Heart left ventricle (tissue), 16 donors: ENCODE results near the gene LIN37. TPM values are rescaled to one million over a fixed set of nuclear protein-coding genes. Genes with fewer than 3 reads are reported as not detected.
A peak's percentile ranks its signal among the peaks of the same experiment; 100 is the strongest.

Experiments
- ATAC-seq, 4 donors: fragments of 200-7000 bp; cut with Tn5 transposase; one replicate each; pipeline ENCODE4 v1.9.1; 2020 to 2022; ENCODE audit warnings: moderate library complexity in 4 of 4, mild to moderate bottlenecking in 3 of 4, moderate number of reproducible peaks in 1 of 4
- DNase-seq, 5 donors: peaks; one replicate each; pipeline ENCODE4 v3.0.0-alpha.2; 2020
- H3K27ac ChIP-seq, 12 donors: fragments of 200-600 bp; sonication (generic) in 4 of 12; one replicate each; pipeline versions ENCODE4 v1.5.0 to v1.8.0; 2016 to 2022; ENCODE audit warnings: mild to moderate bottlenecking in 2 of 12
- H3K27me3 ChIP-seq, 9 donors: fragments of 200-600 bp; sonication (generic) in 2 of 9; one replicate each; pipeline versions ENCODE4 v1.5.1 to v1.8.0; 2016 to 2022; ENCODE audit warnings: mild to moderate bottlenecking in 3 of 9
- H3K36me3 ChIP-seq, 9 donors: fragments of 200-600 bp; sonication (generic) in 2 of 9; one replicate each; pipeline versions ENCODE4 v1.5.0 to v1.8.0; 2018 to 2022; ENCODE audit warnings: mild to moderate bottlenecking in 2 of 9
- H3K4me1 ChIP-seq, 12 donors: fragments of 200-600 bp; sonication (generic) in 4 of 12; one replicate each; pipeline versions ENCODE4 v1.5.0 to v1.8.0; 2016 to 2022; ENCODE audit warnings: mild to moderate bottlenecking in 3 of 12
- H3K4me3 ChIP-seq, 12 donors: fragments of 200-600 bp; sonication (generic) in 4 of 12; one replicate each; pipeline versions ENCODE4 v1.5.0 to v1.8.0; 2017 to 2022; ENCODE audit warnings: mild to moderate bottlenecking in 9 of 12, moderate library complexity in 4 of 12
- H3K9me3 ChIP-seq, 12 donors: fragments of 200-600 bp; sonication (generic) in 4 of 12; one replicate each; pipeline versions ENCODE4 v1.5.0 to v1.8.0; 2016 to 2022; ENCODE audit warnings: mild to moderate bottlenecking in 1 of 12
- POLR2A ChIP-seq, 2 donors: fragments of 450-650 bp; IDR thresholded peaks; one replicate each; pipeline ENCODE4 v1.6.1; 2017; ENCODE audit warnings: antibody characterized with exemption in 2 of 2, mild to moderate bottlenecking in 2 of 2, moderate library complexity in 2 of 2
- WGBS, 4 donors: extraction: QIAGEN DNeasy Blood & Tissue Kit in 2 of 4; methylation state at CpG; one replicate each; pipeline versions ENCODE4 v1.1.5 to v1.1.7; 2013 to 2018; 5-methylcytosine and 5-hydroxymethylcytosine counted together
- intact Hi-C, 10 donors: fragments of 100-400 bp; cut with DNase I; formaldehyde crosslinking; loops; one replicate each; pipeline versions ENCODE4 v1.11.1 to v1.14.2; 2022
- long read RNA-seq, 3 donors: library from polyadenylated mRNA; unstranded; transcript quantifications; one replicate each; pipeline ENCODE4 v2.0.0, GENCODE V29; 2020 to 2021
- polyA plus RNA-seq, 2 donors: library from polyadenylated mRNA; stranded (reverse); fragments of 200-250 nt; gene quantifications; one replicate each; pipeline ENCODE4 v1.2.3, GENCODE V29; 2013
- total RNA-seq, 9 donors: library from RNA; depleted of rRNA in 2 of 9; stranded (reverse); fragments of >200 nt in 2 of 9; fragmentation: NEBNext Ultra II Directional in 3 of 9; extraction: Animal tissue kit (Norgen Biotek cat#: 25700) in 3 of 9; gene quantifications; one replicate each; pipeline versions ENCODE4 v1.1.0 to v1.2.4, GENCODE V29; 2016 to 2023
- TF ChIP-seq, protein P1 (sequence below), 12 donors: fragments of 200-600 bp; sonication (generic) in 4 of 12; IDR thresholded peaks; one replicate each; pipeline versions ENCODE4 v1.5.0 to v1.8.0; 2018 to 2022; ENCODE audit warnings: antibody characterized with exemption in 12 of 12, mild to moderate bottlenecking in 5 of 12
- donor health status: ischemic (EF 13 %, LVEDD 7.1; RV severe dilation, severe dysfunction).
- donor health status: healthy with polysubstance abuse.
- donor health status: DM: no; HTN: yes; CAD: no.
- donor health status: DM: no; HTN: no; CAD: no.
- donor health status: ischemic (EF 25% LVEDD 6.9; RV normal size, moderate dysfunction).
- donor health status: ischemic (EF 25% LVEDD 5.7; RV mildly dilated, moderate dysfunction).
- donor health status: healthy.
- donor health status: DM: yes; HTN: yes; CAD: no.
- donor health status: ischemic (EF 35%, LVEDD 5.7; RV mildly dilated, moderate dysfunction).
- donor health status: nonischemic (EF 11% LVEDD 7.7; RV severe dilation, severe dysfunction).
- donor health status: DM: yes; HTN: yes; CAD: no.
- donor health status: PGD.
- donor health status: ischemic (EF 29% LVEDD 5.4; RV normal size, mild dysfunction).
- donor health status: nonischemic (EF 23%, LVEDD 6.1; RV moderate dilation, normal function).

LIN37 gene, protein sequence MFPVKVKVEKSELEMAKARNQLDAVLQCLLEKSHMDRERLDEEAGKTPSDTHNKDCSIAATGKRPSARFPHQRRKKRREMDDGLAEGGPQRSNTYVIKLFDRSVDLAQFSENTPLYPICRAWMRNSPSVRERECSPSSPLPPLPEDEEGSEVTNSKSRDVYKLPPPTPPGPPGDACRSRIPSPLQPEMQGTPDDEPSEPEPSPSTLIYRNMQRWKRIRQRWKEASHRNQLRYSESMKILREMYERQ
- total RNA-seq (10 to 100 TPM in 3 of 9 donors, 1 to 10 TPM in 6; 3.7 to 12.2 (median 7.6) TPM), polyA plus RNA-seq (10 to 100 TPM; 20.1 to 23.0 TPM)
- long read RNA-seq, donor 1, partial matches to known transcripts: 4 of 10 reads
- long read RNA-seq, donor 1, other reads (novel, unspliced or antisense): 3 of 10 reads
- long read RNA-seq, donor 2, partial matches to known transcripts: 0 of 3 reads
- long read RNA-seq, donor 2, other reads (novel, unspliced or antisense): 1 of 3 reads
- long read RNA-seq, donor 3, partial matches to known transcripts: 2 of 6 reads
- long read RNA-seq, donor 3, other reads (novel, unspliced or antisense): 2 of 6 reads

DNA sequence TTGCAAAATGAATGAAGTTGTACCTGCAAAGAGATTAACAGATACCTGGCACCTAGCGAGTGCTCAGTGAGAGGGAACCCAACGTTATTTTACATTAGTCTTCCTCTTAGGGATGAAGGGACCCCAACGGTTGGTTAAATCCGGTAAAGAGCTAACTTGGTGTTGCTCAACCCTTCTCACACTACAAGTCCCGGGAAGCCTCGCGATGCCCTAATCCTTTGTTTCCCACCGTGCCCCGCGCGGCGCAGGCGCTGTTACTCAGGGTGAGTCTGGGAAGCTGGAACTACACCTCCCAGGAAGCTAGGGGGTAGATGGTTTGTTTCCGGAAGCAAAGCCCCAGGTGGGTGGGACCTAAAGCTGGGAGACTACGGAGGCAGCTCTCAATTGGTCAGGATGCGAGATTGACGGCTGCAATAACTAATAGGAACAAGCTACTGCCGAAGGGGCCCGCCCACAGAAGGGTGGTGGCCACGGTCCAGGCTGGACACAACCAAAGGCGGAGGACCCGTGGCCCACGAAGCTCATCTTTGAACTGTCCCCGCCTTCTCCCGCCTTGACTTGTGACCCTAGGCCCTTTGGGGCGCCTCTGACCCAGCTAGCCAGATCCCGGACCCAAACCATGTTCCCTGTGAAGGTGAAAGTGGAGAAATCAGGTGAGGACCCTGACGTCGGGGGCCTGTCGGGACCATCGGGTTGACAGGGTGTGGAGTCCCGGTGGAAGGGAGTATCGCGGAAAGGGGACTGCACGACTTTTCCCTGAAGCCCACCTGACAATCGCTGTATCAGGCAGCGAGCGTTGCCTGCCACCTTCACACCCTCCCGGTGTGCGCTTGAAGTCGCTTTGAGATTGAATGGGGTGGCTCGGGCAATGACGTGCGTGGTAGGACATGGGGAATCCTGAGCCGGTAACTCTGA, at the start of gene LIN37:
LIN37 (plus strand) TSS at position 471 of the 915 bp plus-strand sequence; CDS start at position 620, 149 bp downstream.
- no peaks in the 10 kb centered on the region for H3K27me3 ChIP-seq
- TF ChIP-seq, protein P1, sequence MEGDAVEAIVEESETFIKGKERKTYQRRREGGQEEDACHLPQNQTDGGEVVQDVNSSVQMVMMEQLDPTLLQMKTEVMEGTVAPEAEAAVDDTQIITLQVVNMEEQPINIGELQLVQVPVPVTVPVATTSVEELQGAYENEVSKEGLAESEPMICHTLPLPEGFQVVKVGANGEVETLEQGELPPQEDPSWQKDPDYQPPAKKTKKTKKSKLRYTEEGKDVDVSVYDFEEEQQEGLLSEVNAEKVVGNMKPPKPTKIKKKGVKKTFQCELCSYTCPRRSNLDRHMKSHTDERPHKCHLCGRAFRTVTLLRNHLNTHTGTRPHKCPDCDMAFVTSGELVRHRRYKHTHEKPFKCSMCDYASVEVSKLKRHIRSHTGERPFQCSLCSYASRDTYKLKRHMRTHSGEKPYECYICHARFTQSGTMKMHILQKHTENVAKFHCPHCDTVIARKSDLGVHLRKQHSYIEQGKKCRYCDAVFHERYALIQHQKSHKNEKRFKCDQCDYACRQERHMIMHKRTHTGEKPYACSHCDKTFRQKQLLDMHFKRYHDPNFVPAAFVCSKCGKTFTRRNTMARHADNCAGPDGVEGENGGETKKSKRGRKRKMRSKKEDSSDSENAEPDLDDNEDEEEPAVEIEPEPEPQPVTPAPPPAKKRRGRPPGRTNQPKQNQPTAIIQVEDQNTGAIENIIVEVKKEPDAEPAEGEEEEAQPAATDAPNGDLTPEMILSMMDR (IDR thresholded peaks at IDR 0.05): peak in 6 of 12 donors; percentile 13 to 54 (median 20)
- peak; percentile 94 to 98 for TF ChIP-seq POLR2A (IDR thresholded peaks at IDR 0.05)
- H3K4me3 ChIP-seq: peak within 1 kb of the TSS; percentile 64 to 95 (median 86)
- peak within 1 kb of the TSS in 11 of 12 donors; percentile 64 to 94 (median 80) for H3K27ac ChIP-seq
- H3K36me3 ChIP-seq: peaks cover 0 to 22% (median 15%) of the 10 kb centered on the region in 9 donors
- 0 to 1% (median 1%) methylated on average over 35 to 45 of the region's 45 CpGs for WGBS, 4 donors
- DNase-seq (peak; percentile 98 to 100 (median 99)), ATAC-seq (peak; percentile 83 to 90 (median 88))
- intact Hi-C loops: loop anchor here in 4 of 10 donors (5.0 to 10.0 kb wide), 4 partner anchors 101 to 306 kb away; partner anchors contain the start of genes LRFN3 (in 2 of the 4), COX6B1 (in 1 of the 4), THAP8 (in 1 of the 4) and WDR62 (in 1 of the 4)
- H3K9me3 ChIP-seq: no peaks in the 10 kb centered on the region
- peaks cover 10 to 54% (median 32%) of the 10 kb centered on the region in 12 donors for H3K4me1 ChIP-seq

DNA sequence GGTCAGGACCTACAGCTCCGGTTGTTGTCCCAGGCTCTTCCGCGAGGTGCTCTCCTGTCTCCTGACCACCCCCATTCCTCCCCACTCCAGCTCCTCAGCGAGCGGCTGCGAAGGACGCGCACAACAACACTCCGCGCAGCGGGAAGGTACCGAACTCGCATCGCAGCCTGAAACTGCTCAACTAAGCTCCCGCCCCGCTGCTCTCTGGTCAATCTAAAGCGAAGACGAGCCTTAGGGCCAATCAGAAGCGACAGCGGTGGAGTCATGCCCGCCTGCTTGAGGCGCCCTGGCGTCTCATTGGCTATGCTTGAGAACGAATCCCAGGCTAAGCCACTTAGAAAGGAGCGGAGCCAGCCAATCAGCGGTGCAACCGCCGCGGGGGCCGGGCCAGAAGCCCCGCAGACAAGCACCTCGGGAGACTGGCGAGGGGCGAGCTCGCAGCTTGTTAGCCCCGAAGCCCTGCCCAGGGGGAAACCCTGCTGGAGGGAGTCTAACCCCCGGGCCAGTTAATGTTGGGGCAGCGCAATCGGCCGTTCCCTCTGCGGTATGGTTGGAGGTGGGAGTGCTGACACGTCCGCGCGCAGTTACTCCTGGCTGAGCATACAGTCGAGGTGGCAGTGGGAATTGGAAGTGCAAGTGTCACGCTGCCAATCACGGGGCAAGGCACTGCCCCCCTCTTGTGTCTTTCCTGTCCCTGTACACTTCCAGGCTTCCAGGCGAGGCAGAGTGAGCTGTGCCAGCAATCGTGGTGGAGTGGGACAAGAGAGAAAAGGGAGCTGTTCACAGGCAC, 46.0 kb upstream of the LIN37 start:
- peak overlapping the region in 7 of 12 donors; percentile 31 to 79 (median 46) for H3K27ac ChIP-seq
- peaks cover 0 to 16% (median 0%) of the 10 kb centered on the region in 9 donors for H3K27me3 ChIP-seq
- 0 to 1% (median 0%) methylated on average over 29 to 50 of the region's 50 CpGs for WGBS, 4 donors
- intact Hi-C loops: loop anchor here in 4 of 10 donors (1.0 to 2.0 kb wide), 3 partner anchors 14 to 15 kb away; no protein-coding TSS in a partner anchor
- no peaks in the 10 kb centered on the region for H3K36me3 ChIP-seq
- peak; percentile 100 for ATAC-seq
- H3K4me1 ChIP-seq: peaks cover 0 to 13% (median 4%) of the 10 kb centered on the region in 12 donors
- H3K4me3 ChIP-seq: peak overlapping the region; percentile 10 to 80 (median 64)
- DNase-seq: peak; percentile 95 to 98 (median 96)
- H3K9me3 ChIP-seq: no peaks in the 10 kb centered on the region
- peak in 1 of 2 donors; percentile 64 for TF ChIP-seq POLR2A (IDR thresholded peaks at IDR 0.05)
- TF ChIP-seq, protein P1 (IDR thresholded peaks at IDR 0.05): no peak

DNA sequence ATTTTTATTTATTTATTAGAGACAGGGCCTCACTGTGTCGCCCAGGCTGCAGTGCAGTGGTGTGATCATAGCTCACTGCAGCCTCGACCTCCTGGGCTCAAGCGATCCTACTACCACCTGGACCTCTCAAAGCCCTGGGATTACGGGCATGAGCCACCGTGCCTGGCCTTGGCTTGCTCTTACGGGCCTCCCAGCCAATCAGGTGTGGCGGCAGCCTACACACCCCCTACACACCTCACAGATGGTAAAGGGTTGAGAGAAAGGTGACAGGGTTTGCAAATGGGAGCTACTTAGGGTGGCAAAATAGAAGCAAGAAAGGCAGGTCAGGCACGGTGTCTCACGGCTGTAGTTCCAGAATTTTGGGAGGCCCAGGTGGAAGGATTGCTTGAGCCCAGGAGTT, 45.0 kb upstream of the LIN37 start:
- Histone ChIP-seq H3K27me3 (peaks cover 0 to 16% (median 0%) of the 10 kb centered on the region in 9 donors), H3K9me3 (no peaks in the 10 kb centered on the region), H3K4me3 (peak overlapping the region in 3 of 12 donors; percentile 54 to 76 (median 69)), H3K4me1 (peaks cover 0 to 13% (median 4%) of the 10 kb centered on the region in 12 donors), H3K27ac (no peak overlapping the region), H3K36me3 (no peaks in the 10 kb centered on the region)
- ATAC-seq (no peak), DNase-seq (no peak)
- intact Hi-C loops: loop anchor here in 2 of 10 donors (1.0 to 2.0 kb wide), 2 partner anchors 13 kb away; no protein-coding TSS in a partner anchor
- no peak for TF ChIP-seq POLR2A (IDR thresholded peaks at IDR 0.05)
- TF ChIP-seq, protein P1 (IDR thresholded peaks at IDR 0.05): no peak
- WGBS, 4 donors: 49 to 55% (median 52%) methylated on average over 9 of the region's 9 CpGs
